ENCODE measurements around the gene ALOX5.

The ALOX5 gene

GRCh38 chr10:45447416-45447815, 73.4 kb downstream of the ALOX5 start:
- H3K9me3 ChIP-seq (ENCODE audit: control insufficient read depth, insufficient read depth, low read depth, low read length), result no peaks in the 10 kb centered on the region
- no peaks in the 10 kb centered on the region for H3K4me1 ChIP-seq (ENCODE audit: control insufficient read depth, insufficient read depth, low read length)
- no peaks in the 10 kb centered on the region for H3K27me3 ChIP-seq (ENCODE audit: control insufficient read depth, insufficient read depth, low read length)
- no peak overlapping the region for H3K4me3 ChIP-seq (ENCODE audit: low read depth, low read length)
- H3K27ac ChIP-seq (ENCODE audit: low read depth, low read length), result no peak overlapping the region
- H3K9ac ChIP-seq (ENCODE audit: low read length), result no peak overlapping the region
- no peaks in the 10 kb centered on the region for H3K36me3 ChIP-seq (ENCODE audit: control insufficient read depth, insufficient read depth, low read length)

GRCh38 chr10:45450866-45451265, 76.8 kb downstream of the ALOX5 start:
- Histone ChIP-seq H3K36me3 (ENCODE audit: control insufficient read depth, insufficient read depth, low read length) (no peaks in the 10 kb centered on the region), H3K4me3 (ENCODE audit: low read depth, low read length) (no peak overlapping the region), H3K27me3 (ENCODE audit: control insufficient read depth, insufficient read depth, low read length) (no peaks in the 10 kb centered on the region), H3K9me3 (ENCODE audit: control insufficient read depth, insufficient read depth, low read depth, low read length) (no peaks in the 10 kb centered on the region), H3K27ac (ENCODE audit: low read depth, low read length) (no peak overlapping the region), H3K9ac (ENCODE audit: low read length) (no peak overlapping the region), H3K4me1 (ENCODE audit: control insufficient read depth, insufficient read depth, low read length) (peaks cover 7% of the 10 kb centered on the region; the same call in 1 of the 2 replicates)

GRCh38 chr10:45451407-45451806, 77.4 kb downstream of the ALOX5 start:
- no peak overlapping the region for H3K9ac ChIP-seq (ENCODE audit: low read length)
- H3K4me1 ChIP-seq (ENCODE audit: control insufficient read depth, insufficient read depth, low read length), result peaks cover 7% of the 10 kb centered on the region; the same call in 1 of the 2 replicates
- H3K4me3 ChIP-seq (ENCODE audit: low read depth, low read length), result no peak overlapping the region
- no peaks in the 10 kb centered on the region for H3K27me3 ChIP-seq (ENCODE audit: control insufficient read depth, insufficient read depth, low read length)
- H3K36me3 ChIP-seq (ENCODE audit: control insufficient read depth, insufficient read depth, low read length), result no peaks in the 10 kb centered on the region
- no peak overlapping the region for H3K27ac ChIP-seq (ENCODE audit: low read depth, low read length)
- H3K9me3 ChIP-seq (ENCODE audit: control insufficient read depth, insufficient read depth, low read depth, low read length), result no peaks in the 10 kb centered on the region

DNA sequence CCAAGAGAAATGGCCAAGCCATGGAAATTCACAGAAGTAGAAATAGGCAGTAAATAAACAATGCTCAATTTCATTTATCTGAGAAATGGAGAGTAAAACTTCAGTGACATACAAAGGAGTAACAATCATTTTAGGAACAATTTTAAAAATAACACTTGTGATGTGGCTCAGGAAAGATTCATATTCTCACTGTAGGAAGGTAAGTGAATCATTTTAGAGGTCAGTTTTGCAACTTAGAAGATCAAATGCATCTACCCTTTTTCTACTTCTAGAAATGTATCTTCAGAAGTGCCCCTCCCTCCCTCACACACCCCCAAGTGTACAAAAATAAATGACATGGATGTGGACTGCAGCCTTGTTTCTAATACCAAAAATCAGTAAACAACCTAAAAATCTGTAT, 78.3 kb downstream of the ALOX5 start:
- H3K9me3 ChIP-seq (ENCODE audit: control insufficient read depth, insufficient read depth, low read depth, low read length), result no peaks in the 10 kb centered on the region
- no peak overlapping the region for H3K27ac ChIP-seq (ENCODE audit: low read depth, low read length)
- H3K36me3 ChIP-seq (ENCODE audit: control insufficient read depth, insufficient read depth, low read length), result no peaks in the 10 kb centered on the region
- H3K9ac ChIP-seq (ENCODE audit: low read length), result no peak overlapping the region
- H3K27me3 ChIP-seq (ENCODE audit: control insufficient read depth, insufficient read depth, low read length), result no peaks in the 10 kb centered on the region
- H3K4me3 ChIP-seq (ENCODE audit: low read depth, low read length), result no peak overlapping the region
- H3K4me1 ChIP-seq (ENCODE audit: control insufficient read depth, insufficient read depth, low read length), result peaks cover 7% of the 10 kb centered on the region; the same call in 1 of the 2 replicates

DNA sequence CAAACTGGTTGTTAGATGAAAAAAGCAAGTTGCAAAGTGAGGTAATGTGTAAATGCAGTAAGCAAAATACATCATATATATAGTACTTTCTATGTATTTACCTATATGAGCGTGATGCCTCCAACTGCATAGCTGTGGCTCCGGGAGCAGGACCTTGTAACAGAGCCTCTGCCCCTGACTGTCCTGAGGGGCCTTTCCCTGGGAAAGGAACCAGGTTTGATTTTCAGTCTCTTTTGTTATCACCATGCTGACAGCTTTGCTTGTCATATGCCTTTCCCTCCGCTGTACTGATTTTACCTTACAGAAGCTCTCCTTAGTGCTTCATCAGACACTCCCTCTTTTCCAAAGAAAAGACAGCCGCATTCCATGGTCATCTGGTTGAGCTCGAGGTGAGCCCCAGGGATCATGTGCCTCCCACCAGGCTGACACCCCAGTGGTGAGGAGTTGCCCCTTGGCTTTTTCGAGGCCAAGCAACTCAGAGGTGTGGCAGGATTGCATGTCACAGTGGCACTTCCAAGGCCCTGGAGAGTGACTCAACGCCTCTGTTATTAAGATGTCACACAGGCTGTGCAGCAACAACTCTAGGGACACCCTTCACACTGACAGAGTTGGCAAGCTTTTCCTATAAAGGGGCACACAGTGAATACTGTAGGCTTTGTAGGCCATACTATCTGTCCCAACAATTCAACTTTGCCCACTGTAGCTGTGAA, 78.9 kb downstream of the ALOX5 start:
- Histone ChIP-seq H3K9me3 (ENCODE audit: control insufficient read depth, insufficient read depth, low read depth, low read length) (no peaks in the 10 kb centered on the region), H3K9ac (ENCODE audit: low read length) (no peak overlapping the region), H3K4me1 (ENCODE audit: control insufficient read depth, insufficient read depth, low read length) (peaks cover 7% of the 10 kb centered on the region; the same call in 1 of the 2 replicates), H3K36me3 (ENCODE audit: control insufficient read depth, insufficient read depth, low read length) (peaks cover 6% of the 10 kb centered on the region; the same call in 1 of the 2 replicates), H3K27me3 (ENCODE audit: control insufficient read depth, insufficient read depth, low read length) (no peaks in the 10 kb centered on the region), H3K27ac (ENCODE audit: low read depth, low read length) (no peak overlapping the region), H3K4me3 (ENCODE audit: low read depth, low read length) (no peak overlapping the region)

DNA sequence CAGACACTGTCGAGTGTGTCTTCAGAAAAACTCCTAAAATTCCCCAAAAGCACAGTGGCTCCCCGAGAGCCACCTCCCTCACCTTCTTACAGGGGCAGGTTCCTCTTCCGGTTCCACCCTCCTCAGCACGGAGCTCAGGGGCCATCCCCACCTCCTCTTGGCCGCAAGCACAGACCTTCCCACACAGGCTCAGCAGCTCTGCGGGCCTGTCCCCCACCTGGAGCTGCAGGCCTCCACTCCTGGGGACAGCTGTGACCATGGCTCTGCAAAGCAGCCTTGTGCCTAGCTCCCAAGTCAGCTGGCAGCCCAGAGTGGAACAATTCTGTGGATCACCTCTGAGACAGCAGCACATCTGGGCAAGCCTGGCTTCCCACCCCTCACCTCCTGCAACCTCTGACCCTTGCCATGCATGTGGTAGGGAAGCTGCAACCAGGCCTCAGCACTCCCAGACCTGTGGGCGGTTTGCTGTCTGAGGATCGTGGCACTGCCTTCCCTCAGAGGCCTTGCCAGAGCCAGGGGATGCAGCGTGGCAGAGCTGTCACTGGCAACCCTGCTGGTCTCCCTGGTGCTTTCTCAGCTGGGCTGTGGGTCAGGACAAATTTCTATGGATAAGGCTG, 79.7 kb downstream of the ALOX5 start:
- Histone ChIP-seq H3K27me3 (ENCODE audit: control insufficient read depth, insufficient read depth, low read length) (no peaks in the 10 kb centered on the region), H3K4me1 (ENCODE audit: control insufficient read depth, insufficient read depth, low read length) (peaks cover 7% of the 10 kb centered on the region; the same call in 1 of the 2 replicates), H3K9ac (ENCODE audit: low read length) (no peak overlapping the region), H3K4me3 (ENCODE audit: low read depth, low read length) (no peak overlapping the region), H3K9me3 (ENCODE audit: control insufficient read depth, insufficient read depth, low read depth, low read length) (no peaks in the 10 kb centered on the region), H3K27ac (ENCODE audit: low read depth, low read length) (no peak overlapping the region), H3K36me3 (ENCODE audit: control insufficient read depth, insufficient read depth, low read length) (peaks cover 8% of the 10 kb centered on the region; the same call in 1 of the 2 replicates)

- Histone ChIP-seq H3K4me3 (ENCODE audit: low read depth, low read length) (no peak overlapping the region), H3K9ac (ENCODE audit: low read length) (no peak overlapping the region), H3K4me1 (ENCODE audit: control insufficient read depth, insufficient read depth, low read length) (peaks cover 7% of the 10 kb centered on the region; the same call in 1 of the 2 replicates), H3K27me3 (ENCODE audit: control insufficient read depth, insufficient read depth, low read length) (no peaks in the 10 kb centered on the region), H3K9me3 (ENCODE audit: control insufficient read depth, insufficient read depth, low read depth, low read length) (no peaks in the 10 kb centered on the region), H3K36me3 (ENCODE audit: control insufficient read depth, insufficient read depth, low read length) (peaks cover 8% of the 10 kb centered on the region; the same call in 1 of the 2 replicates), H3K27ac (ENCODE audit: low read depth, low read length) (no peak overlapping the region)
Measured at GRCh38 chr10:45454262-45454661, 80.2 kb downstream of the ALOX5 start.

DNA sequence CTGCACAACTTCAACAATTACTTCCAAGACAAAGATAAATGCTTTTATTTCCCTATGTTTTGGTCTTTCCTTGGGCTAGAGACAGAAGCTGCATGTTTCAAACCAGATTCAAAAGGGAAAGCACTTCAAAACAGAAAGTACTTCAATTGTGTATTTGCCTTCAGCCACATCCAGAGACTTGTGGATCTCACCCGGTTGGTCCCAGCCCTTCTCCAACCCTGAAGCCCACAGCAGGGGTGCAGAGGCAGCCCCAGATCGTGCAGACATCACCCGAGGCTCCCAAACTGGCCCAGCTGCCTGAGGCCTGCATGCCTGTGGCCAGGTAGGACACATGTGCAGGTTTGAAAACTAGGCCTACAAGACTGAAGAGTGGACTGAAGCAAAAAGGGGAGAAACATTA, 80.8 kb downstream of the ALOX5 start:
- no peak overlapping the region for H3K4me3 ChIP-seq (ENCODE audit: low read depth, low read length)
- no peak overlapping the region for H3K9ac ChIP-seq (ENCODE audit: low read length)
- no peak overlapping the region for H3K27ac ChIP-seq (ENCODE audit: low read depth, low read length)
- no peaks in the 10 kb centered on the region for H3K9me3 ChIP-seq (ENCODE audit: control insufficient read depth, insufficient read depth, low read depth, low read length)
- peaks cover 7% of the 10 kb centered on the region; the same call in 1 of the 2 replicates for H3K4me1 ChIP-seq (ENCODE audit: control insufficient read depth, insufficient read depth, low read length)
- H3K27me3 ChIP-seq (ENCODE audit: control insufficient read depth, insufficient read depth, low read length), result no peaks in the 10 kb centered on the region
- H3K36me3 ChIP-seq (ENCODE audit: control insufficient read depth, insufficient read depth, low read length), result peaks cover 8% of the 10 kb centered on the region; the same call in 1 of the 2 replicates

DNA sequence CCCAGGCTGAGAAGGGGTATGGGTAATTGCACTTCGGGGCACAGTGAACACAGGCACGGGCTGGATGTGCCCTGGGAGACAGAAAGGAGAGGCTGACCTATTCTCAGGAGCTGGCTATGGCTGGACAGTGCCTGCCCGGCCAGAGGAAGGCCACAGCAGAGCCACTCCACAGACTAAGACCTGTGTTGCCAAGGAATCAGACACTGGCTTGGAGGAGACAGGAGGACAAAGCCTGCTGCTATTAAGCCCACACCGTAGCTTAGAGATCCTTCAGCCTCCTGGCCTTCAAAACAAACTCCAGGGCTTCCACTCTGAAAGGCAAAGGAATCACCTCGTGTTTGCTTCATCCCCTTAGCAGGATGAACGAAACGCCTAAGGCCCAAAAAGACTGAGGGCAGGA, 82.2 kb downstream of the ALOX5 start:
- H3K9me3 ChIP-seq (ENCODE audit: control insufficient read depth, insufficient read depth, low read depth, low read length), result no peaks in the 10 kb centered on the region

GRCh38 chr10:45456822-45457221, 82.8 kb downstream of the ALOX5 start:
- Histone ChIP-seq H3K9me3 (ENCODE audit: control insufficient read depth, insufficient read depth, low read depth, low read length) (no peaks in the 10 kb centered on the region), H3K4me1 (ENCODE audit: control insufficient read depth, insufficient read depth, low read length) (peaks cover 7% of the 10 kb centered on the region; the same call in 1 of the 2 replicates), H3K36me3 (ENCODE audit: control insufficient read depth, insufficient read depth, low read length) (peaks cover 8% of the 10 kb centered on the region; the same call in 1 of the 2 replicates), H3K27me3 (ENCODE audit: control insufficient read depth, insufficient read depth, low read length) (no peaks in the 10 kb centered on the region), H3K4me3 (ENCODE audit: low read depth, low read length) (no peak overlapping the region), H3K9ac (ENCODE audit: low read length) (no peak overlapping the region), H3K27ac (ENCODE audit: low read depth, low read length) (no peak overlapping the region)

More for the DNA sequence above, 82.2 kb downstream of the ALOX5 start:
- Histone ChIP-seq H3K36me3 (ENCODE audit: control insufficient read depth, insufficient read depth, low read length) (peaks cover 8% of the 10 kb centered on the region; the same call in 1 of the 2 replicates), H3K4me1 (ENCODE audit: control insufficient read depth, insufficient read depth, low read length) (peaks cover 7% of the 10 kb centered on the region; the same call in 1 of the 2 replicates), H3K27ac (ENCODE audit: low read depth, low read length) (no peak overlapping the region), H3K9ac (ENCODE audit: low read length) (no peak overlapping the region), H3K27me3 (ENCODE audit: control insufficient read depth, insufficient read depth, low read length) (no peaks in the 10 kb centered on the region), H3K4me3 (ENCODE audit: low read depth, low read length) (no peak overlapping the region)

DNA sequence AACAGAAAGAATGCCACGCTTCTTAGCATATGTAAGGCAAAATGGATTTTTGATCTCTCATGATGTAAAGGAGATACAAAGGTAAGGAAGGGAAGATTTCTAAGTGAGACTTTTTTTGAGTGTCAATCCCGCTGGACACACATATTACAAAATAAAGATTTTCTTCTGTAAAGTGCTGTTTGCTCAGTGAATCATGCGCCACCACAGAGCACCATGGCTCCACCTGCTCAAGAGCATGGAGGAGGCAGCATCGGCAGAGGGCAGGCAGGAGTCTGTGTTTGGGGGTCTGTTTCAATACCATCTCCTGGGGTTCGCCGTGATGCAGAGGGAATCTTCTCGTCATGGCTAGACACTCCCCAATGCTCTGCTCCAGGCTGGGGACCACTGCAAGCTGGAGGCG, 83.5 kb downstream of the ALOX5 start:
- H3K4me1 ChIP-seq (ENCODE audit: control insufficient read depth, insufficient read depth, low read length), result peaks cover 7% of the 10 kb centered on the region; the same call in 1 of the 2 replicates
- no peak overlapping the region for H3K4me3 ChIP-seq (ENCODE audit: low read depth, low read length)
- no peak overlapping the region for H3K27ac ChIP-seq (ENCODE audit: low read depth, low read length)
- H3K27me3 ChIP-seq (ENCODE audit: control insufficient read depth, insufficient read depth, low read length), result no peaks in the 10 kb centered on the region
- no peaks in the 10 kb centered on the region for H3K9me3 ChIP-seq (ENCODE audit: control insufficient read depth, insufficient read depth, low read depth, low read length)
- no peak overlapping the region for H3K9ac ChIP-seq (ENCODE audit: low read length)
- peaks cover 8% of the 10 kb centered on the region; the same call in 1 of the 2 replicates for H3K36me3 ChIP-seq (ENCODE audit: control insufficient read depth, insufficient read depth, low read length)
